T-helper 17 cell (primary cell): Measurements from ENCODE around the gene SAP25. TPM values are rescaled to one million over a fixed set of nuclear protein-coding genes. Genes with fewer than 3 reads are reported as not detected.

Experiments used
- ATAC-seq: fragments of 150-1000 bp; cut with Tn5 transposase; 2 replicates; pipeline ENCODE4 v1.10.0; 2021; ENCODE audit warnings: mild to moderate bottlenecking, moderate library complexity
- DNase-seq, 3 donors: peaks; one replicate each; pipeline versions ENCODE4 v3.0.0 to v3.0.0-alpha.2; 2020 to 2021
- H3K9me3 ChIP-seq: one replicate; pipeline ENCODE4 v1.7.0; 2013; ENCODE audit warnings: low read length, mild to moderate bottlenecking; ENCODE audit not compliant: control insufficient read depth, poor library complexity, severe bottlenecking
- H3K27ac Mint-ChIP-seq: one replicate; pipeline ENCODE4 v1.8.0; 2022; ENCODE audit warnings: mild to moderate bottlenecking, moderate library complexity, mixed read lengths
- H3K27me3 Mint-ChIP-seq: one replicate; pipeline ENCODE4 v1.8.0; 2022; ENCODE audit warnings: mixed read lengths
- H3K36me3 Mint-ChIP-seq: one replicate; pipeline ENCODE4 v1.8.0; 2022; ENCODE audit warnings: low read depth, mixed read lengths
- H3K4me1 Mint-ChIP-seq: one replicate; pipeline ENCODE4 v1.8.0; 2022; ENCODE audit warnings: mild to moderate bottlenecking, mixed read lengths
- H3K4me3 Mint-ChIP-seq: one replicate; pipeline ENCODE4 v1.8.0; 2022; ENCODE audit warnings: mild to moderate bottlenecking, moderate library complexity, mixed read lengths
- total RNA-seq, 4 donors: library from RNA in 2 of 4; stranded (reverse) in 2 of 4; gene quantifications; one replicate each; pipeline ENCODE4 v1.2.3 and lab custom pipeline; 2022 to 2026

SAP25 gene
- total RNA-seq, 2 donors from 2014 or later, result 33.1 to 43.1 TPM

DNA sequence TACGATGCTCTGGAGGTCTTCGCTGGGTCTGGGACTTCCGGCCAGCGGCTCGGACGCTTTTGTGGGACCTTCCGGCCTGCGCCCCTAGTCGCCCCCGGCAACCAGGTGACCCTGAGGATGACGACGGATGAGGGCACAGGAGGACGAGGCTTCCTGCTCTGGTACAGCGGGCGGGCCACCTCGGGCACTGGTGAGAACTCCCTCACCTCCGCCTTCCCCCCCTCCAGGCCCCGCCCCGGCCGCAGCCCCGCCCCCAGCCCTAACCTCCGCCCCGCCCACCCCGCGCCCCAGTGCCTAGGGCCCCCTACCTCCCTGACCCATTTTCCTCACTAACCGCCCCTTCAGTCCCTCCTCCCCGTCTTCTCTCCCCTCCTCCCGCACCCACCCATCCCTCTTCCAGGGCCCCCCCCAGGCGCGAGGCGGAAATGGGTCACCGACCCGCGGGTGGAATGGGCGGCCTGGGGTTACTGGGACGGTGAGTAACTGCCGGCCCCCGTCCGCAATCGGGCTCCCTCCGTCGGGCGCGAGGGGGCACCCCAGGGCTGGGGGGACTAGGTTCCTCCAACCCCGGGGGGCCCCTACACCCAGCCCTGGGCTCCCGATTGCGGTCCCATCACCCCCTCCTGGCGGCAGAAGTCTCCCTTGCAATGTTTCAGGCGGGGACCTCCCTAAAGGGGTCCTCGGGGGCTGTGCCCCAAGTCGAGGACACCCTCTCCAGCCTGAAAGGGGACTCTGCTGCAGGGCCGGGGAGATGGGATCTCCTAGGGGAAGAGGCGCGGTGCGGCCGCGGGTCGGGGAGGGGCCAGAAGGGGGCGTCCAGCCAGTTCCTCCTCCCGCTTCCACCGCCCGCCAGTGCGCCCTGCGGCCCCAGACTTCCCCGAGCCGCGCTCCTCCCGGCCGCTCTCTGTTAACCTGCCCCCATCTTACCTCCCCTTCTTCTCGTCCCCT, 30.6 kb upstream of the SAP25 start:
- Mint-ChIP-seq H3K27ac (no peak overlapping the region), H3K36me3 (no peaks in the 10 kb centered on the region), H3K27me3 (no peaks in the 10 kb centered on the region), H3K4me1 (peaks cover 20% of the 10 kb centered on the region), H3K4me3 (peak overlapping the region; percentile 90)
- no peaks in the 10 kb centered on the region for H3K9me3 ChIP-seq
- DNase-seq (peak; percentile 51 to 78 (median 76)), ATAC-seq (peak; percentile 75)

GRCh38 chr7:100603726-100604027, 30.0 kb upstream of the SAP25 start:
- H3K27ac Mint-ChIP-seq, result no peak overlapping the region
- DNase-seq (no peak), ATAC-seq (peak; percentile 16)
- H3K4me3 Mint-ChIP-seq, result peak overlapping the region; percentile 90
- no peaks in the 10 kb centered on the region for H3K36me3 Mint-ChIP-seq
- no peaks in the 10 kb centered on the region for H3K27me3 Mint-ChIP-seq
- no peaks in the 10 kb centered on the region for H3K9me3 ChIP-seq
- H3K4me1 Mint-ChIP-seq, result peaks cover 20% of the 10 kb centered on the region

DNA sequence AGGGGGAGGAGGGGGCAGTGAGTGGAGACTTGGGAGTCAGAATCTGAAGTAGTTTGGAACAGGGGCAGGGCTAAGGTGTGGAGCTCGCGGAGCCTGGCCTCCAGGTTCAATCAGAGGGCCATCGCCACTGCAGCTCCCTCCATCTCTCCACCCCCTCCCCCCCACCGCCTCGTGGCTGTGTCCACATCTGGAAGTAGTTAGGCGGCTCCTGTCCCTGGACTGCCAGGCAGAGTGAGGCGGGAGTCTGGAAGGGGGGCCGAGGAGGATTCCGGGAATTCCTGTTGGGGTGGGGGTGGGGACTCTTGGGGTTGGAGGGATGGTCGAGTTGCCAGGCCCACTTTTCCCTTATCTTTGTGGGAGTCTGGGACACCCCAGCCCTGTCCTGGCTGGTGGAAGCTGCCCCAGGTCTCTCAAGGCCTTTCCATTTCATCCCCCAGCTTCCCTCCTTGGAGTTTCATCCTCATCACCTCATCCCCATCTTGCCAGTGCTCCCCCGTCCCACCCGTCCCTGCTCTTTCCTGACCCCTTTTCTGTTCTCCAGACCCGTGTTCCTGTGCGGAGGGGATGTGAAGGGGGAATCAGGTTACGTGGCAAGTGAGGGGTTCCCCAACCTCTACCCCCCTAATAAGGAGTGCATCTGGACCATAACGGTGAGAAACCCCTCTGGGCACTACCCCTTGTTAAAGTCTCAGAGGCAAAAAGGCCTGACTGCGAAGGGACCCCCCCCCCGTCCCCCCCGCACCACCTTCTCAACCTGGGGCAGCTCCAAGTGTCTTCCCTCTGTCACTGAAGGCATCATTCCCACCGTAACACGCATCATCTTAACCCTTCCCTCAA, 29.4 kb upstream of the SAP25 start:
- DNase-seq, result no peak
- Mint-ChIP-seq H3K27me3 (no peaks in the 10 kb centered on the region), H3K4me3 (peak overlapping the region; percentile 90), H3K36me3 (no peaks in the 10 kb centered on the region), H3K4me1 (peaks cover 23% of the 10 kb centered on the region), H3K27ac (no peak overlapping the region)
- ATAC-seq, result no peak
- H3K9me3 ChIP-seq, result no peaks in the 10 kb centered on the region

GRCh38 chr7:100600730-100601038, 27.0 kb upstream of the SAP25 start:
- ATAC-seq, result no peak
- H3K4me1 Mint-ChIP-seq, result peaks cover 23% of the 10 kb centered on the region
- no peaks in the 10 kb centered on the region for H3K36me3 Mint-ChIP-seq
- no peak overlapping the region for H3K27ac Mint-ChIP-seq
- H3K4me3 Mint-ChIP-seq, result no peak overlapping the region
- no peaks in the 10 kb centered on the region for H3K9me3 ChIP-seq
- DNase-seq, result no peak
- no peaks in the 10 kb centered on the region for H3K27me3 Mint-ChIP-seq

DNA sequence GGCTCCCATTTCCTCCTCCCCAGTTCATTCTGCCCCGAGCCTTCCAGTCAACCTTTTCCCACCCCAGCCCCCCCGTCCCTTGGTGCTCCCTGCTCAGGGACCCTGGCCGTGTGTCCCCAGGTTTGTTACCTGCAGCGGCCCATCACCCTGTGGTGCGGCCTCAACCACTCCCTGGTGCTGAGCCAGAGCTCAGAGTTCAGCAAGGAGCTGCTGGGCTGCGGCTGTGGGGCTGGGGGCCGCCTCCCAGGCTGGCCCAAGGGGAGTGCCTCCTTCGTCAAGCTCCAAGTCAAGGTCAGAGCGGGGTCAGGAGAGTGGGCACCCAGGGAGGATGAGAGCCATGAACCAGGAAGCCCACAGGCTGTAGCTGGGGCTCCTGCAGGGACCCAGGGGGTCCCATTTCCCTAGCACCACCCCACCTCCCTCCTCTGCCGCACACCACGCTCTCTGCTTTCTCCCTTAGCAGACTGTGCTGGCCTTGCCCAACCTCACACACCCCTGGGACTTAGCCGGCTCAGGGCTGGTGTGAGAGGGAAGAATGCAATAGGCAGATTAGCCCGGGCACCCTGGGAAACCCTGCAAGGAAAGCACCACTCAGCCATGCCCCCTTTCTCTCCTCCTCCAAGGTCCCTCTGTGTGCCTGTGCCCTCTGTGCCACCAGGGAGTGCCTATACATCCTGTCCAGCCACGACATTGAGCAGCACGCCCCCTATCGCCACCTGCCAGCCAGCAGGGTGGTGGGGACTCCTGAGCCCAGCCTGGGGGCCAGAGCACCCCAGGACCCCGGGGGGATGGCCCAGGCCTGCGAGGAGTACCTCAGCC, 26.4 kb upstream of the SAP25 start:
- no peaks in the 10 kb centered on the region for H3K36me3 Mint-ChIP-seq
- no peaks in the 10 kb centered on the region for H3K9me3 ChIP-seq
- no peak overlapping the region for H3K27ac Mint-ChIP-seq
- no peak overlapping the region for H3K4me3 Mint-ChIP-seq
- no peak for DNase-seq
- H3K4me1 Mint-ChIP-seq, result peaks cover 17% of the 10 kb centered on the region
- H3K27me3 Mint-ChIP-seq, result no peaks in the 10 kb centered on the region
- ATAC-seq, result no peak

DNA sequence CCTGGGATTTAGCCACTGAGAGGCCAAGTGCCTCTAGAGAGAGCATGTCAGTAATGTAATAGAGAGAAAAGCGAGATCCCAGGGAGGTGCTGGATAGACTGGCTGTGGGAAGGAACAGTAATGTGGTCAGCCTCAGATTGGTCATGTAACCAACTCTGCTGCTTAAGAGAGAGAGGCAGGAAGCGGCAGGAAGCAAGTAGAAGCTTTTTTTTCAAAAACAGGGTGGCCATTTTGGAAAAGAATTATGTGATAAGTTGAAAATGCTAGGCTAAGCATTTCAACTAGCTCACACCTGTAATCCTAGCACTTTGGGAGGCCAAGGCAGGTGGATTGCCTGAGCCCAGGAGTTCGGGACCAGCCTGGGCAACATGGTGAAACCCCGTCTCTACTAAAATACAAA, 24.7 kb upstream of the SAP25 start:
- no peaks in the 10 kb centered on the region for H3K9me3 ChIP-seq
- no peak for ATAC-seq
- Mint-ChIP-seq H3K36me3 (no peaks in the 10 kb centered on the region), H3K4me1 (peaks cover 7% of the 10 kb centered on the region), H3K27me3 (no peaks in the 10 kb centered on the region), H3K4me3 (no peak overlapping the region), H3K27ac (no peak overlapping the region)
- no peak for DNase-seq

DNA sequence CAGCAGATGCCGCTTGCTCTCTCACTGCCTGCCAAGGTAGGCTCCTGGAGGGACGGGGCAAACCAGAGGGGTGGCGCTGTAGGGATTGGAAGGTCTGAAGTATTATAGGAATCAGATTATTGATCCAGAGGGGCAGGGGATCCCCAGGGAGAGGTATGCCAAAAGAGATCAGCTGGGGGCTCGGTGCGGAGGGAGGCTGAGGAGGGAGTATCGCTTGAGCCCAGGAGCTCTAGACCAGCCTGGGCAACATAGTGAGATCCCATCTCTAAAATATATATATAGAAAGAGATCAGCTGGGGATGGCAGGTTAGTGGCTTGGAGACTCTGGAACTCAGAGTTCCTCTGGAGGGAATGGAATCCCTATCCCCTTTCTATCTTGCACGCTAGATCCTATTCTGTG, 21.5 kb upstream of the SAP25 start:
- Mint-ChIP-seq H3K36me3 (no peaks in the 10 kb centered on the region), H3K27ac (no peak overlapping the region), H3K4me1 (peaks cover 7% of the 10 kb centered on the region), H3K27me3 (no peaks in the 10 kb centered on the region), H3K4me3 (no peak overlapping the region)
- DNase-seq (no peak), ATAC-seq (no peak)
- no peaks in the 10 kb centered on the region for H3K9me3 ChIP-seq

DNA sequence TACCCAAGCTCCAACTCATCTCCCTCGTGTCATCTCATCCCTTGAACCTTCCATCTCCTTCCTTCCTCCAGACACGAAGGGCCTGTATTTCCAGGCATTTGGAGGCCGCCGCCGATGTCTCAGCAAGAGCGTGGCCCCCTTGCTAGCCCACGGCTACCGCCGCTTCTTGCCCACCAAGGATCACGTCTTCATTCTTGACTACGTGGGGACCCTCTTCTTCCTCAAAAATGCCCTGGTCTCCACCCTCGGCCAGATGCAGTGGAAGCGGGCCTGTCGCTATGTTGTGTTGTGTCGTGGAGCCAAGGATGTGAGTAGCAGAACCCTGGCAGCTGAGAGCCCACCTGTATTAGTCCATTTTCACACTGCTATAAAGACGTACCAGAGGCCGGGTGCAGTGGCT, 17.9 kb upstream of the SAP25 start:
- Mint-ChIP-seq H3K36me3 (no peaks in the 10 kb centered on the region), H3K27me3 (no peaks in the 10 kb centered on the region), H3K4me3 (no peak overlapping the region), H3K4me1 (peaks cover 9% of the 10 kb centered on the region), H3K27ac (no peak overlapping the region)
- ATAC-seq, result no peak
- DNase-seq, result no peak
- H3K9me3 ChIP-seq, result no peaks in the 10 kb centered on the region

DNA sequence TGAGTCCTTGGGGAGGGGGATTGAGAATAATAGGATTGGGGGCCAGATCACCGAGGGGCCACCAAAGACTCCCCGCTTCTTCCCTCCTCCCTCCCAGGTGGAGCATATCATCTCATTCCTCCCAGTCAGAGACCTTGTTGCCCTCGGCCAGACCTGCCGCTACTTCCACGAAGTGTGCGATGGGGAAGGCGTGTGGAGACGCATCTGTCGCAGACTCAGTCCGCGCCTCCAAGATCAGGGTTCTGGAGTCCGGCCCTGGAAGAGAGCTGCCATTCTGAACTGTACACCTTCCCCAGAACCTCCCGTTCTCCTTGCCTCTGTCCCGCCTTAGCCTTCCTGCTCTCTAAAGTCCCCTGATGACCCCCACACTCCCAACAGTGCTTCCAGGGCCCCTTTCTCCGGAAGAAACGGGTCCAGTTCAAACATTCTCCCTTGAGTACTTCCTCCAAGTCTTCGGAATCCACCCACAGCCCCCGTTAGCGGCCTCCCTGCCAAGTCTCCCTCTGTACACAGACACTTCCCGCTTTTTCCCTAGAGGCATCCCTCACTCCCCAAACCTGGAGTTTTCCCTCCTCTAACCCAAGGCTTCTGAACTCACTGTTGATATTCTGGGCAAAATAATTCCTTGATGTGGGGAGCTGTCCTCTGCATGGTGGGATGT, 16.5 kb upstream of the SAP25 start:
- H3K36me3 Mint-ChIP-seq, result peaks cover 4% of the 10 kb centered on the region
- DNase-seq (no peak), ATAC-seq (no peak)
- H3K27ac Mint-ChIP-seq, result no peak overlapping the region
- no peaks in the 10 kb centered on the region for H3K9me3 ChIP-seq
- H3K27me3 Mint-ChIP-seq, result no peaks in the 10 kb centered on the region
- H3K4me1 Mint-ChIP-seq, result peaks cover 10% of the 10 kb centered on the region
- peak overlapping the region; percentile 41 for H3K4me3 Mint-ChIP-seq

DNA sequence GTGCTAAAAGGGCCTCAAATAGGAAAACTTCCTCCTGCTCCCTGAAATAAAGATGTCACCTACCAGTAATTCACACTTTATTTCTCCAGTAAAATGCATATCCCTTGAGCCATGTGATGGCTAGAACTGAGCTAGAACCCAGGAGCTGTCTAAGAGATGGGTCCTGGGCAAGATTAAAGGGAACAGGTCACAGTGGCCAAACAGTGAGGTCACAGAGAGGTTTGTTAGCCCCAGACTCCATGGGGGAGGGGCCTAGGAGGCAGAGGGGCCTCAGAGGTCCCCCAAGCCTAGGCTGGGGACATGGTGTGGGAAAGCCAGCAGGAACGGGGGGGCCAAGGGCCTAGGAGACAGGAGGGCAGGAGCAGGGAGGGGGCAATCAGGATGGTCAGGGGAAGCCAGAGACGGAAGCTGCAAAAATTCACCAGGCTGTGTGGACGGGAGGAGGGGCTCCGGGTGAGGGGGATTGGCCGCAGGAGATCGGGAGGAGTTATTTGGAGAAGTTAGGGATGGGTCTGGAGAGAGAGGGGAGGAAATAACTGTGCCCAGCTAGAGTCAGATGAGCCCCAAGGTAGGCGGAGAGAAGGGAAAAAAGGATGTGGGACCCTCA, 15.7 kb upstream of the SAP25 start:
- Mint-ChIP-seq H3K4me1 (peaks cover 15% of the 10 kb centered on the region), H3K4me3 (no peak overlapping the region), H3K27ac (no peak overlapping the region), H3K36me3 (peaks cover 6% of the 10 kb centered on the region), H3K27me3 (no peaks in the 10 kb centered on the region)
- no peak for ATAC-seq
- no peaks in the 10 kb centered on the region for H3K9me3 ChIP-seq
- DNase-seq, result no peak

DNA sequence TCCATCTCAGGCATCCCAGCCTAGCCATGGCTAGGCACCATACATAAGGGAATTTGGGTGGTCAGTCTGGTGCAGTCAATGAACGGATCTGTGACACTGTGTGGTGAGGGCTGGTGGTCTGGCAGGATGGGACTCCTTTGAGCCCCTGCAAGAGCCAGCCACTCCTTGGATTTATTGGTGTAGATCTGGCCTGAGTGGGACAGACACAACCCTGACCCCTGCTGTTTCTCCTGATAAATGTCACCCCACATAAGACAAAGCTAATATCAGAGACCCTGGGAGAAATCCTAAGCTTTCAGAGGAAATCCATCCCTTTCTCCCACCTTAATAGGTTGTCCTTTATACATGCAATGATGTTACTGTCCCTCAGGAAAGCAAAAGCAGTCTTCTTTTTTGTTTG, 14.7 kb upstream of the SAP25 start:
- H3K4me3 Mint-ChIP-seq, result peak overlapping the region; percentile 76

GRCh38 chr7:100586266-100587025, 12.7 kb upstream of the SAP25 start, which contains the start of gene FBXO24:
FBXO24 (plus strand) TSS chr7:100586328; CDS start chr7:100586626, 298 bp downstream.
- Mint-ChIP-seq H3K4me1 (peaks cover 30% of the 10 kb centered on the region), H3K27me3 (no peaks in the 10 kb centered on the region), H3K4me3 (peak within 1 kb of the TSS; percentile 99), H3K27ac (peak within 1 kb of the TSS; percentile 98), H3K36me3 (peaks cover 6% of the 10 kb centered on the region)
- no peaks in the 10 kb centered on the region for H3K9me3 ChIP-seq
- peak; percentile 85 for ATAC-seq
- DNase-seq, result peak; percentile 97 to 99 (median 98)

More for the DNA sequence above, 14.7 kb upstream of the SAP25 start:
- Mint-ChIP-seq H3K27me3 (no peaks in the 10 kb centered on the region), H3K36me3 (peaks cover 6% of the 10 kb centered on the region), H3K27ac (no peak overlapping the region), H3K4me1 (peaks cover 21% of the 10 kb centered on the region)
- no peak for ATAC-seq
- no peaks in the 10 kb centered on the region for H3K9me3 ChIP-seq
- no peak for DNase-seq
